ENCODE measurements around the gene ZG16B.

Gene ZG16B

GRCh38 chr16:2845116-2845515 lies 15.0 kb downstream of the ZG16B start:
- DNase-seq (ENCODE audit: low spot score): no peak

GRCh38 chr16:2846511-2847310 lies 16.6 kb downstream of the ZG16B start:
- peak; percentile 72 for DNase-seq (ENCODE audit: low spot score)

GRCh38 chr16:2848933-2849725 lies 19.0 kb downstream of the ZG16B start:
- DNase-seq (ENCODE audit: low spot score): no peak

- no peak for DNase-seq (ENCODE audit: low spot score)
Observed at GRCh38 chr16:2852003-2852730, 22.1 kb downstream of the ZG16B start.

GRCh38 chr16:2852731-2853507 lies 22.8 kb downstream of the ZG16B start:
- no peak for DNase-seq (ENCODE audit: low spot score)

- DNase-seq (ENCODE audit: low spot score): no peak
Observed at GRCh38 chr16:2853531-2854073, 23.5 kb downstream of the ZG16B start.

- DNase-seq (ENCODE audit: low spot score): no peak
Observed at GRCh38 chr16:2854700-2855309, 24.7 kb downstream of the ZG16B start.

GRCh38 chr16:2855536-2855935 lies 25.4 kb downstream of the ZG16B start:
- no peak for DNase-seq (ENCODE audit: low spot score)

GRCh38 chr16:2856061-2856670 lies 26.1 kb downstream of the ZG16B start:
- no peak for DNase-seq (ENCODE audit: low spot score)

- no peak for DNase-seq (ENCODE audit: low spot score)
Observed at GRCh38 chr16:2856686-2857450, 26.8 kb downstream of the ZG16B start.

GRCh38 chr16:2857451-2858244 lies 27.5 kb downstream of the ZG16B start, which contains the start of gene PRSS22:
PRSS22 (minus strand) TSS chr16:2858170; CDS start chr16:2858104, 66 bp downstream.
- DNase-seq (ENCODE audit: low spot score): no peak

GRCh38 chr16:2858245-2859025 lies 28.3 kb downstream of the ZG16B start:
- DNase-seq (ENCODE audit: low spot score): no peak

- no peak for DNase-seq (ENCODE audit: low spot score)
Observed at GRCh38 chr16:2859686-2860265, 29.7 kb downstream of the ZG16B start.

GRCh38 chr16:2860826-2861567 lies 30.9 kb downstream of the ZG16B start:
- DNase-seq (ENCODE audit: low spot score): no peak

- DNase-seq (ENCODE audit: low spot score): no peak
Observed at GRCh38 chr16:2865651-2866050, 35.5 kb downstream of the ZG16B start.

GRCh38 chr16:2866431-2866830 lies 36.3 kb downstream of the ZG16B start:
- no peak for DNase-seq (ENCODE audit: low spot score)

- DNase-seq (ENCODE audit: low spot score): no peak
Observed at GRCh38 chr16:2867661-2867986, 37.5 kb downstream of the ZG16B start.
